SK-N-SH (cell line): Measurements from ENCODE around the gene AZIN2. TPM values are rescaled to one million over a fixed set of nuclear protein-coding genes. Genes with fewer than 3 reads are reported as not detected.
"Not testable (repeated sequence)": the region's sequence is repeated elsewhere in the genome, so short reads cannot be mapped to it uniquely, and the experiment has no call there.

Experiments used
- CTCF ChIA-PET: fragments of 300-600, 350-600 bp; formaldehyde crosslinking; extraction: SDS; loops from one replicate; lab custom pipeline; 2021; lab: Yijun Ruan, JAX
- POLR2A ChIA-PET: fragments of 350-600 bp; sonication (Branson Sonifier 250); formaldehyde crosslinking; extraction: SDS; loops from one replicate; lab custom pipeline; 2020; ENCODE audit warnings: antibody characterized with exemption, inconsistent platforms; lab: Yijun Ruan, JAX
- DNase-seq: peaks from one replicate; pipeline ENCODE4 v3.0.0; 2012
- H2AFZ ChIP-seq: fragments of 200-600 bp; sonication (generic); 2 replicates; pipeline ENCODE4 v1.8.1; 2016; ENCODE audit warnings: antibody characterized with exemption, mild to moderate bottlenecking, low read depth
- H3F3A ChIP-seq: fragments of 200-600 bp; sonication (generic); replicated peaks from 2 replicates; pipeline ENCODE3; 2016; ENCODE audit warnings: antibody characterized with exemption, mild to moderate bottlenecking; ENCODE audit not compliant: insufficient read depth
- H3K27ac ChIP-seq, 2 experiments: fragments of 200-500 bp in 1 of 2; fragments of 200-600 bp in 1 of 2; sonication (Bioruptor generic) in 1 of 2; sonication (generic), shearing (Covaris generic) in 1 of 2; 2 replicates each; pipeline versions ENCODE4 v1.5.1 to v1.6.1; 2014 to 2016; ENCODE audit warnings: low read depth in 2 of 2, inconsistent platforms in 1 of 2, low read length in 1 of 2, mild to moderate bottlenecking in 1 of 2, mixed read lengths in 1 of 2
- H3K27me3 ChIP-seq: fragments of 200-600 bp; sonication (generic), shearing (Covaris generic); 2 replicates; pipeline ENCODE4 v1.6.1; 2016; ENCODE audit warnings: mixed run types; ENCODE audit not compliant: insufficient read depth
- H3K36me3 ChIP-seq, 2 experiments: fragments of 200-500 bp in 1 of 2; fragments of 200-600 bp in 1 of 2; sonication (Bioruptor generic) in 1 of 2; sonication (generic) in 1 of 2; replicated peaks in 1 of 2; 2 replicates each; pipeline versions ENCODE3 to v1.5.1; 2014 to 2016; ENCODE audit warnings: low read length in 1 of 2, mild to moderate bottlenecking in 1 of 2; ENCODE audit not compliant: insufficient read depth in 2 of 2, control insufficient read depth in 1 of 2
- H3K4me1 ChIP-seq, 2 experiments: fragments of 200-500 bp in 1 of 2; fragments of 200-600 bp in 1 of 2; sonication (Bioruptor generic) in 1 of 2; sonication (generic), shearing (Covaris generic) in 1 of 2; 2 replicates each; pipeline versions ENCODE4 v1.5.1 to v1.6.1; 2014 to 2016; ENCODE audit warnings: low read depth in 1 of 2, low read length in 1 of 2, mixed run types in 1 of 2; ENCODE audit not compliant: insufficient read depth in 2 of 2, control insufficient read depth in 1 of 2
- H3K4me2 ChIP-seq: fragments of 200-600 bp; sonication (generic), shearing (Covaris generic); 2 replicates; pipeline ENCODE4 v1.6.1; 2017; ENCODE audit warnings: mixed run types
- H3K4me3 ChIP-seq, 2 experiments: fragments of 200-500 bp in 1 of 2; fragments of 200-600 bp in 1 of 2; sonication (Bioruptor generic) in 1 of 2; sonication (generic), shearing (Covaris generic) in 1 of 2; 2 replicates each; pipeline versions ENCODE4 v1.5.1 to v1.8.1; 2014 to 2016; ENCODE audit warnings: low read depth in 2 of 2, inconsistent platforms in 1 of 2, low read length in 1 of 2, mild to moderate bottlenecking in 1 of 2, mixed read lengths in 1 of 2, moderate library complexity in 1 of 2
- H3K79me2 ChIP-seq: fragments of 200-600 bp; sonication (generic); 2 replicates; pipeline ENCODE4 v1.8.1; 2017; ENCODE audit warnings: mild to moderate bottlenecking; ENCODE audit not compliant: insufficient read depth
- H3K9ac ChIP-seq: fragments of 200-600 bp; sonication (generic); 2 replicates; pipeline ENCODE4 v1.6.1; 2017; ENCODE audit warnings: mixed run types
- H3K9me2 ChIP-seq: fragments of 200-600 bp; sonication (generic); 2 replicates; pipeline ENCODE4 v1.6.1; 2017; ENCODE audit warnings: mixed run types
- H3K9me3 ChIP-seq: fragments of 200-600 bp; sonication (generic); 2 replicates; pipeline ENCODE4 v1.6.1; 2017; ENCODE audit warnings: mixed run types, mild to moderate bottlenecking, moderate library complexity
- H4K20me1 ChIP-seq: fragments of 200-600 bp; sonication (generic); 2 replicates; pipeline ENCODE4 v1.6.1; 2017; ENCODE audit warnings: mild to moderate bottlenecking, mixed run types; ENCODE audit not compliant: insufficient read depth
- CTCF ChIP-seq: fragments of 200-600 bp; sonication (generic); IDR thresholded peaks from 2 replicates; pipeline ENCODE4 v1.6.1; 2017; ENCODE audit warnings: antibody characterized with exemption, mild to moderate bottlenecking, moderate library complexity
- EP300 ChIP-seq, 2 experiments: IDR thresholded peaks; 2 replicates each; pipeline versions ENCODE4 v1.4.0 to v1.6.1; 2012; ENCODE audit warnings: borderline replicate concordance in 1 of 2, low read depth in 1 of 2, low read length in 1 of 2
- FOSL2 ChIP-seq: IDR thresholded peaks from 2 replicates; pipeline ENCODE4 v1.4.0; 2012; ENCODE audit warnings: low read depth, mild to moderate bottlenecking, moderate library complexity, borderline replicate concordance
- FOXM1 ChIP-seq: IDR thresholded peaks from 2 replicates; pipeline ENCODE4 v1.4.0; 2012; ENCODE audit warnings: low read depth, mild to moderate bottlenecking
- GABPA ChIP-seq: IDR thresholded peaks from 2 replicates; pipeline ENCODE4 v1.4.0; 2012; ENCODE audit warnings: low read depth, mild to moderate bottlenecking
- JUND ChIP-seq: IDR thresholded peaks from 2 replicates; pipeline ENCODE4 v1.4.0; 2012
- MAX ChIP-seq: IDR thresholded peaks from 2 replicates; pipeline ENCODE4 v1.4.0; 2012; ENCODE audit warnings: low read depth
- MXI1 ChIP-seq: IDR thresholded peaks from 2 replicates; pipeline ENCODE4 v1.6.1; 2012; ENCODE audit warnings: mild to moderate bottlenecking, low read depth, low read length, improper control_type of control experiment
- PBX3 ChIP-seq: IDR thresholded peaks from 2 replicates; pipeline ENCODE4; 2012
- POLR2AphosphoS5 ChIP-seq: IDR thresholded peaks from 2 replicates; pipeline ENCODE4 v1.6.1; 2012; ENCODE audit warnings: low read depth, low read length
- RFX5 ChIP-seq: IDR thresholded peaks from 2 replicates; pipeline ENCODE4 v1.6.1; 2012; ENCODE audit warnings: mild to moderate bottlenecking, improper control_type of control experiment, low read length
- SIN3A ChIP-seq: IDR thresholded peaks from 2 replicates; pipeline ENCODE4 v1.6.1; 2012; ENCODE audit warnings: low read depth, mild to moderate bottlenecking, low read length, moderate library complexity, borderline replicate concordance
- SMC3 ChIP-seq: IDR thresholded peaks from 2 replicates; pipeline ENCODE4 v1.6.1; 2012; ENCODE audit warnings: low read depth, low read length, improper control_type of control experiment
- TAF1 ChIP-seq: IDR thresholded peaks from 2 replicates; pipeline ENCODE4 v1.6.1; 2012; ENCODE audit warnings: low read depth, mild to moderate bottlenecking, low read length, moderate library complexity, borderline replicate concordance
- WGBS: methylation state at CpG from one replicate; pipeline ENCODE4 v1.1.6; 2017; ENCODE audit warnings: low lambda C conversion rate; 5-methylcytosine and 5-hydroxymethylcytosine counted together
- polyA plus RNA-seq, 3 experiments: library from polyadenylated mRNA; depleted of rRNA; stranded (reverse); fragments of >200 nt; gene quantifications; 2 replicates each; pipeline ENCODE4 v1.2.3, GENCODE V29; 2012

The AZIN2 gene
- polyA plus RNA-seq, 1 of the 3 experiments (the other 2 are of a cell fraction), result 17.8 TPM

- Histone ChIP-seq H3K4me2 (no peak overlapping the region), H3K4me3 (no peak overlapping the region), H3K9me2 (no peaks in the 10 kb centered on the region)
Measured at GRCh38 chr1:33065301-33065700, 15.7 kb upstream of the AZIN2 start.

GRCh38 chr1:33066477-33066876, 14.5 kb upstream of the AZIN2 start:
- H3K79me2 ChIP-seq, H3K27me3 ChIP-seq, H4K20me1 ChIP-seq, H3K9me2 ChIP-seq, H3K4me2 ChIP-seq, H3K9me3 ChIP-seq, H3F3A ChIP-seq, H3K9ac ChIP-seq, H3K4me1 ChIP-seq, H3K4me3 ChIP-seq, H3K27ac ChIP-seq, H3K36me3 ChIP-seq, H2AFZ ChIP-seq, POLR2A ChIA-PET, DNase-seq: not testable (repeated sequence)
- WGBS, result 62% methylated on average over 3 of the region's 3 CpGs
- CTCF ChIA-PET, result interaction anchor here (0.6 to 1.1 kb wide), 3 partner anchors 14 to 133 kb away, joined by 3 to 4 read pairs (median 3); no protein-coding TSS in a partner anchor

More at GRCh38 chr1:33065301-33065700, 15.7 kb upstream of the AZIN2 start:
- H3K27me3 ChIP-seq, result no peaks in the 10 kb centered on the region; the same call in 1 of the 2 replicates
- TF ChIP-seq CTCF (no peak), FOXM1 (no peak), MXI1 (no peak), RFX5 (no peak), TAF1 (no peak), EP300 (IDR thresholded peaks at IDR 0.05; ENCODE audit: borderline replicate concordance in 1 of 2, low read depth in 1 of 2, low read length in 1 of 2) (no peak), GABPA (no peak), JUND (no peak), FOSL2 (no peak), MAX (no peak), PBX3 (no peak), SIN3A (no peak), SMC3 (no peak), POLR2AphosphoS5 (no peak)
- peaks cover 11% of the 10 kb centered on the region for H3F3A ChIP-seq
- no peak overlapping the region for H2AFZ ChIP-seq
- H3K27ac ChIP-seq, result no peak overlapping the region
- no peaks in the 10 kb centered on the region for H4K20me1 ChIP-seq
- no peak overlapping the region for H3K9ac ChIP-seq
- H3K9me3 ChIP-seq, result peaks cover 6% of the 10 kb centered on the region; the same call in 1 of the 2 replicates
- no peak for DNase-seq
- ChIA-PET POLR2A (no interaction called here), CTCF (interaction anchor here (1.0 kb wide), 1 partner anchor 21 kb away, joined by 3 read pairs; no protein-coding TSS in a partner anchor)
- H3K36me3 ChIP-seq, result no peaks in the 10 kb centered on the region
- WGBS, result 48% methylated on average over 10 of the region's 10 CpGs
- peaks cover 0 to 2% of the 10 kb centered on the region in 2 experiments; a peak in 1 of 4 replicates for H3K4me1 ChIP-seq
- H3K79me2 ChIP-seq, result no peaks in the 10 kb centered on the region

GRCh38 chr1:33068108-33068507, 12.8 kb upstream of the AZIN2 start:
- not testable (repeated sequence) for H3F3A ChIP-seq, H3K9ac ChIP-seq, H3K79me2 ChIP-seq, H3K27ac ChIP-seq, H3K4me2 ChIP-seq, H3K9me2 ChIP-seq, H3K36me3 ChIP-seq, DNase-seq, H3K4me1 ChIP-seq, H3K27me3 ChIP-seq, H3K4me3 ChIP-seq, H4K20me1 ChIP-seq, H2AFZ ChIP-seq, H3K9me3 ChIP-seq
- ChIA-PET POLR2A (interaction anchor here (1.1 kb wide), 1 partner anchor 11 kb away, joined by 4 read pairs; no protein-coding TSS in a partner anchor), CTCF (interaction anchor here (1.0 to 1.3 kb wide), 2 partner anchors 13 to 18 kb away, joined by 3 read pairs; no protein-coding TSS in a partner anchor)
- WGBS, result 54% methylated on average over 2 of the region's 2 CpGs
